Measurements from ENCODE around the gene MICALL1. TPM values are rescaled to one million over a fixed set of nuclear protein-coding genes. Genes with fewer than 3 reads are reported as not detected.

The MICALL1 gene
- polyA plus RNA-seq, 2 of the 4 experiments (the other 2 are of a cell fraction), result 10.4 to 18.6 TPM

- no peak for TF ChIP-seq BHLHE40 (IDR thresholded peaks at IDR 0.05; ENCODE audit: low read depth, low read length)
Measured at GRCh38 chr22:37927637-37927936, 21.5 kb downstream of the MICALL1 start (continued).

- no peak for ATAC-seq
- H3K9me3 ChIP-seq, result no peaks in the 10 kb centered on the region
- 90% methylated on average over 3 of the region's 5 CpGs for WGBS (ENCODE audit: missing lambda C conversion rate)
- ChIA-PET CTCF (interaction anchor here (1.3 to 3.1 kb wide), 3 partner anchors 12 to 111 kb away, joined by 7 to 14 read pairs (median 13); partner anchors contain the start of gene MICALL1), POLR2A (no interaction called here)
- TF ChIP-seq HES2 (IDR thresholded peaks at IDR 0.05) (no peak), RAD21 (conservative IDR thresholded peaks at IDR 0.05 in 1 of 2, IDR thresholded peaks at IDR 0.05 in 1 of 2) (no peak), SREBF2 (IDR thresholded peaks at IDR 0.05) (no peak), KDM1A (IDR thresholded peaks at IDR 0.05; ENCODE audit: low read depth) (no peak), RCOR1 (IDR thresholded peaks at IDR 0.05; ENCODE audit: low read depth, low read length) (no peak), ELK1 (IDR thresholded peaks at IDR 0.05; ENCODE audit: low read depth, low read length) (no peak), ATOH8 (CRISPR knock-in tag; IDR thresholded peaks at IDR 0.05; ENCODE audit: low read depth) (no peak), NPAS2 (CRISPR knock-in tag; IDR thresholded peaks at IDR 0.05; ENCODE audit: borderline replicate concordance) (no peak), TP53 (CRISPR knock-in tag; IDR thresholded peaks at IDR 0.05) (no peak), FOXS1 (CRISPR knock-in tag; IDR thresholded peaks at IDR 0.05) (no peak), CEBPB (IDR thresholded peaks at IDR 0.05) (no peak), HDAC2 (IDR thresholded peaks at IDR 0.05) (no peak), ZSCAN20 (CRISPR knock-in tag; IDR thresholded peaks at IDR 0.05) (no peak), ZC3H11A (IDR thresholded peaks at IDR 0.05) (no peak), HOXB13 (CRISPR knock-in tag; IDR thresholded peaks at IDR 0.05; ENCODE audit: low read depth) (no peak), POLR2A (IDR thresholded peaks at IDR 0.05; ENCODE audit: low read length) (no peak), POLR2AphosphoS2 (conservative IDR thresholded peaks at IDR 0.05; ENCODE audit: low read length) (no peak), E2F6 (IDR thresholded peaks at IDR 0.05; ENCODE audit: borderline replicate concordance, low read depth) (no peak), HEYL (CRISPR knock-in tag; IDR thresholded peaks at IDR 0.05) (no peak)
- no peak for FAIRE-seq
- H3K4me1 ChIP-seq, result peaks cover 14% of the 10 kb centered on the region
- DNase-seq (ENCODE audit: low read depth in 1 of 2, low spot score in 1 of 2), result no peak
- no peak overlapping the region for H3K4me2 ChIP-seq
- no peak overlapping the region for H3K27ac ChIP-seq
- no peak overlapping the region for H3K4me3 ChIP-seq
Measured at GRCh38 chr22:37929390-37929789, 23.3 kb downstream of the MICALL1 start.

GRCh38 chr22:37930270-37930951, 24.3 kb downstream of the MICALL1 start:
- Histone ChIP-seq H3K27ac (no peak overlapping the region), H3K4me2 (no peak overlapping the region), H3K4me3 (no peak overlapping the region), H3K4me1 (peaks cover 14% of the 10 kb centered on the region), H3K9me3 (no peaks in the 10 kb centered on the region)
- DNase-seq (ENCODE audit: low read depth in 1 of 2, low spot score in 1 of 2) (peak; percentile 25 to 28), FAIRE-seq (no peak), ATAC-seq (peak; percentile 60 to 72)
- 86% methylated on average over 6 of the region's 11 CpGs for WGBS (ENCODE audit: missing lambda C conversion rate)
- POLR2A ChIA-PET, result interaction anchor here (1.4 kb wide), 1 partner anchor 25 kb away, joined by 5 read pairs; the partner anchor contains the start of gene MICALL1
- CTCF ChIA-PET, result interaction anchor here (0.6 to 4.0 kb wide), 10 partner anchors 13 to 116 kb away, joined by 3 to 20 read pairs (median 6); partner anchors contain the start of gene MICALL1
- TF ChIP-seq CTCF (IDR thresholded peaks at IDR 0.05) (peak; percentile 37), CBX8 (IDR thresholded peaks at IDR 0.05) (no peak), MYC (IDR thresholded peaks at IDR 0.05; ENCODE audit: borderline replicate concordance, low read length) (no peak), ZFP36 (IDR thresholded peaks at IDR 0.05; ENCODE audit: borderline replicate concordance, partially characterized antibody) (peak; percentile 72)

All from A549 (cell line).